IMR-90 (cell line): ENCODE data around the gene HEPACAM. TPM values are rescaled to one million over a fixed set of nuclear protein-coding genes. Genes with fewer than 3 reads are reported as not detected.

Experiments used
- ATAC-seq: fragments of 200-7000 bp; cut with Tn5 transposase; 2 replicates; pipeline ENCODE4 v1.9.1; 2020; ENCODE audit warnings: low read depth, mild to moderate bottlenecking, moderate library complexity
- BruUV-seq: library from RNA; stranded (reverse); fragments of 400-500 nt; replicated peaks from 2 replicates; lab custom pipeline; 2021; lab: Mats Ljungman, UMichigan
- CTCF ChIA-PET: fragments of 300-600 bp; formaldehyde crosslinking; extraction: SDS; loops from one replicate; lab custom pipeline; 2021; ENCODE audit warnings: antibody characterized with exemption; lab: Yijun Ruan, JAX
- POLR2A ChIA-PET: fragments of 300-600 bp; sonication (Branson Sonifier 250); formaldehyde crosslinking; loops from one replicate; lab custom pipeline; 2022; ENCODE audit warnings: antibody characterized with exemption; ENCODE audit not compliant: unreplicated experiment; lab: Charles Lee
- DNase-seq: peaks from one replicate; pipeline ENCODE4 v3.0.0; 2013
- H2AFZ ChIP-seq: replicated peaks from 2 replicates; pipeline ENCODE3; 2013; ENCODE audit warnings: low read length, mild to moderate bottlenecking; ENCODE audit not compliant: poor library complexity
- H2AK5ac ChIP-seq: 2 replicates; pipeline ENCODE4 v1.6.1; 2013; ENCODE audit warnings: low read depth, low read length, inconsistent platforms
- H2AK9ac ChIP-seq: replicated peaks from 2 replicates; pipeline ENCODE3; 2013; ENCODE audit warnings: mild to moderate bottlenecking, low read depth, low read length, moderate library complexity; ENCODE audit not compliant: poor library complexity
- H2BK120ac ChIP-seq: 2 replicates; pipeline ENCODE4 v1.6.1; 2013; ENCODE audit warnings: low read depth, low read length, inconsistent platforms
- H2BK15ac ChIP-seq: 3 replicates; pipeline ENCODE4 v1.6.1; 2013; ENCODE audit warnings: low read depth, low read length, inconsistent platforms
- H2BK20ac ChIP-seq: 2 replicates; pipeline ENCODE4 v1.6.1; 2013; ENCODE audit warnings: low read depth, mild to moderate bottlenecking, inconsistent platforms, low read length, moderate library complexity
- H2BK5ac ChIP-seq: 2 replicates; pipeline ENCODE4 v1.6.1; 2013; ENCODE audit warnings: mild to moderate bottlenecking, low read depth, low read length, inconsistent platforms; ENCODE audit not compliant: poor library complexity, severe bottlenecking
- H3K14ac ChIP-seq: replicated peaks from 2 replicates; pipeline ENCODE4 v1.6.1; 2013; ENCODE audit warnings: low read depth, low read length, inconsistent platforms
- H3K18ac ChIP-seq: 2 replicates; pipeline ENCODE4 v1.6.1; 2013; ENCODE audit warnings: low read depth, low read length, control low read depth
- H3K23ac ChIP-seq: 2 replicates; pipeline ENCODE4 v1.6.1; 2013; ENCODE audit warnings: low read depth, low read length, inconsistent platforms
- H3K27ac ChIP-seq: 2 replicates; pipeline ENCODE4 v1.5.1; 2013; ENCODE audit warnings: mild to moderate bottlenecking, control low read depth, low read length; ENCODE audit not compliant: insufficient read depth
- H3K27me3 ChIP-seq: 2 replicates; pipeline ENCODE4 v1.6.1; 2013; ENCODE audit warnings: low read length; ENCODE audit not compliant: control insufficient read depth, insufficient read depth
- H3K36me3 ChIP-seq: 2 replicates; pipeline ENCODE4 v1.6.1; 2013; ENCODE audit warnings: low read length, mixed read lengths; ENCODE audit not compliant: control insufficient read depth, insufficient read depth
- H3K4ac ChIP-seq: 2 replicates; pipeline ENCODE4 v1.6.1; 2013; ENCODE audit warnings: low read depth, low read length, inconsistent platforms
- H3K4me1 ChIP-seq: 2 replicates; pipeline ENCODE4 v1.6.1; 2013; ENCODE audit warnings: low read length, mixed read lengths; ENCODE audit not compliant: control insufficient read depth, insufficient read depth
- H3K4me2 ChIP-seq: 2 replicates; pipeline ENCODE4 v1.6.1; 2013; ENCODE audit warnings: low read depth, mild to moderate bottlenecking, control low read depth, low read length, moderate library complexity
- H3K4me3 ChIP-seq: 2 replicates; pipeline ENCODE4 v1.5.1; 2013; ENCODE audit warnings: low read depth, mild to moderate bottlenecking, control low read depth, low read length, moderate library complexity; ENCODE audit not compliant: insufficient read depth
- H3K56ac ChIP-seq: 2 replicates; pipeline ENCODE4 v1.6.1; 2013; ENCODE audit warnings: low read length, inconsistent platforms; ENCODE audit not compliant: insufficient read depth; ENCODE audit errors: extremely low read depth
- H3K79me1 ChIP-seq, 2 experiments: 2 replicates each; pipeline ENCODE4 v1.6.1; 2013; ENCODE audit warnings: low read length in 2 of 2, inconsistent platforms in 1 of 2, low read depth in 1 of 2
- H3K9ac ChIP-seq: 2 replicates; pipeline ENCODE4 v1.6.1; 2013; ENCODE audit warnings: low read depth, low read length, control low read depth
- H3K9me1 ChIP-seq: 2 replicates; pipeline ENCODE4 v1.6.1; 2013; ENCODE audit warnings: low read length, inconsistent platforms; ENCODE audit not compliant: insufficient read depth
- H3K9me3 ChIP-seq: 2 replicates; pipeline ENCODE4 v1.6.1; 2013; ENCODE audit warnings: low read length; ENCODE audit not compliant: control insufficient read depth, insufficient read depth
- H4K20me1 ChIP-seq: 2 replicates; pipeline ENCODE4 v1.6.1; 2013; ENCODE audit warnings: low read length, inconsistent platforms; ENCODE audit not compliant: insufficient read depth
- H4K5ac ChIP-seq: 2 replicates; pipeline ENCODE4 v1.6.1; 2013; ENCODE audit warnings: mild to moderate bottlenecking, low read depth, low read length, control low read depth
- H4K8ac ChIP-seq, 2 experiments: 2 replicates each; pipeline ENCODE4 v1.6.1; 2013; ENCODE audit warnings: low read depth in 2 of 2, low read length in 2 of 2, control low read depth in 1 of 2, inconsistent platforms in 1 of 2
- H4K91ac ChIP-seq: 2 replicates; pipeline ENCODE4 v1.6.1; 2013; ENCODE audit warnings: low read depth, low read length, inconsistent platforms; ENCODE audit not compliant: insufficient read depth
- BHLHE40 ChIP-seq: fragments of 150-350 bp; IDR thresholded peaks from 2 replicates; pipeline ENCODE4 v1.6.1; 2016; ENCODE audit warnings: mild to moderate bottlenecking, low read depth, low read length
- CEBPB ChIP-seq: IDR thresholded peaks from 2 replicates; pipeline ENCODE4 v1.6.1; 2012; ENCODE audit warnings: low read depth, low read length, improper control_type of control experiment
- CHD1 ChIP-seq: IDR thresholded peaks from 2 replicates; pipeline ENCODE4 v1.6.1; 2012; ENCODE audit warnings: low read depth, low read length, improper control_type of control experiment
- FOS ChIP-seq: fragments of 150-350 bp; IDR thresholded peaks from 2 replicates; pipeline ENCODE4 v1.6.1; 2016; ENCODE audit warnings: low read depth, low read length
- MAZ ChIP-seq: IDR thresholded peaks from 2 replicates; pipeline ENCODE4 v1.6.1; 2012; ENCODE audit warnings: low read depth, mild to moderate bottlenecking, low read length, improper control_type of control experiment, moderate library complexity, borderline replicate concordance
- MXI1 ChIP-seq: IDR thresholded peaks from 2 replicates; pipeline ENCODE4 v1.6.1; 2012; ENCODE audit warnings: low read depth, mild to moderate bottlenecking, low read length, moderate library complexity, borderline replicate concordance
- NFE2L2 ChIP-seq: fragments of 150-350 bp; IDR thresholded peaks from 2 replicates; pipeline ENCODE4 v1.6.1; 2016; ENCODE audit warnings: low read depth, mild to moderate bottlenecking, low read length
- POLR2A ChIP-seq: IDR thresholded peaks from 2 replicates; pipeline ENCODE4 v1.6.1; 2012; ENCODE audit warnings: mild to moderate bottlenecking, low read depth, low read length
- RAD21 ChIP-seq: IDR thresholded peaks from 2 replicates; pipeline ENCODE4 v1.6.1; 2012; ENCODE audit warnings: low read length, improper control_type of control experiment
- RCOR1 ChIP-seq: IDR thresholded peaks from 2 replicates; pipeline ENCODE4 v1.6.1; 2012; ENCODE audit warnings: mild to moderate bottlenecking, low read length, improper control_type of control experiment; ENCODE audit not compliant: insufficient replicate concordance
- RFX5 ChIP-seq: IDR thresholded peaks from 2 replicates; pipeline ENCODE4 v1.8.0; 2012; ENCODE audit warnings: low read depth, mild to moderate bottlenecking, low read length, moderate library complexity
- SMC3 ChIP-seq: fragments of 150-350 bp; IDR thresholded peaks from 2 replicates; pipeline ENCODE4 v1.6.1; 2016; ENCODE audit warnings: low read depth, mild to moderate bottlenecking, antibody characterized with exemption, low read length, moderate library complexity
- WGBS, 2 experiments: methylation state at CpG; one replicate each; pipeline versions ENCODE4 v1.1.5 to v1.1.7; 2013; ENCODE audit warnings: missing lambda C conversion rate in 2 of 2; ENCODE audit not compliant: insufficient read length in 1 of 2; ENCODE audit errors: extremely low coverage in 2 of 2; 5-methylcytosine and 5-hydroxymethylcytosine counted together
- dilution Hi-C: fragments of 300-500 bp; cut with HindIII; formaldehyde crosslinking; loops from one replicate; pipeline ENCODE4 v1.14.3; 2018; ENCODE audit warnings: low sequenced_read_pairs; ENCODE audit not compliant: unreplicated experiment
- in situ Hi-C: fragments of 300-500 bp; cut with MboI; formaldehyde crosslinking; loops from 3 replicates; pipeline ENCODE4 v1.14.3; 2019; ENCODE audit warnings: low sequenced_read_pairs, inconsistent platforms, mixed read lengths
- intact Hi-C: fragments of 100-400 bp; cut with micrococcal nuclease; formaldehyde crosslinking; loops from 2 replicates; pipeline ENCODE4 v1.10.0; 2022
- polyA plus RNA-seq, 3 experiments: library from polyadenylated mRNA; depleted of rRNA; stranded (reverse); fragments of >200 nt; gene quantifications; 2 replicates each; pipeline ENCODE4 v1.2.3, GENCODE V29; 2012; ENCODE audit warnings: low replicate concordance in 1 of 3
- total RNA-seq: library from RNA; depleted of rRNA; stranded (reverse); fragments of >200 nt; gene quantifications from 2 replicates; pipeline ENCODE4 v1.2.3, GENCODE V29; 2012
- TF ChIP-seq, protein P1 (sequence below): fragments of 150-350 bp; IDR thresholded peaks from 2 replicates; pipeline ENCODE4 v1.6.1; 2017; ENCODE audit warnings: mild to moderate bottlenecking, antibody characterized with exemption, low read length, low read depth
- TF ChIP-seq, protein P2 (sequence below): fragments of 150-350 bp; IDR thresholded peaks from 2 replicates; pipeline ENCODE4 v1.6.1; 2016; ENCODE audit warnings: low read depth, mild to moderate bottlenecking, low read length, moderate library complexity, borderline replicate concordance
- TF ChIP-seq, protein P3 (sequence below): conservative IDR thresholded peaks from 2 replicates; pipeline ENCODE4 v1.5.1; 2012; ENCODE audit warnings: mild to moderate bottlenecking, low read depth, low read length, improper control_type of control experiment

HEPACAM gene
- total and polyA plus RNA-seq, 2 of the 4 experiments (the other 2 are of a cell fraction) = 0.09 to 0.18 TPM

DNA sequence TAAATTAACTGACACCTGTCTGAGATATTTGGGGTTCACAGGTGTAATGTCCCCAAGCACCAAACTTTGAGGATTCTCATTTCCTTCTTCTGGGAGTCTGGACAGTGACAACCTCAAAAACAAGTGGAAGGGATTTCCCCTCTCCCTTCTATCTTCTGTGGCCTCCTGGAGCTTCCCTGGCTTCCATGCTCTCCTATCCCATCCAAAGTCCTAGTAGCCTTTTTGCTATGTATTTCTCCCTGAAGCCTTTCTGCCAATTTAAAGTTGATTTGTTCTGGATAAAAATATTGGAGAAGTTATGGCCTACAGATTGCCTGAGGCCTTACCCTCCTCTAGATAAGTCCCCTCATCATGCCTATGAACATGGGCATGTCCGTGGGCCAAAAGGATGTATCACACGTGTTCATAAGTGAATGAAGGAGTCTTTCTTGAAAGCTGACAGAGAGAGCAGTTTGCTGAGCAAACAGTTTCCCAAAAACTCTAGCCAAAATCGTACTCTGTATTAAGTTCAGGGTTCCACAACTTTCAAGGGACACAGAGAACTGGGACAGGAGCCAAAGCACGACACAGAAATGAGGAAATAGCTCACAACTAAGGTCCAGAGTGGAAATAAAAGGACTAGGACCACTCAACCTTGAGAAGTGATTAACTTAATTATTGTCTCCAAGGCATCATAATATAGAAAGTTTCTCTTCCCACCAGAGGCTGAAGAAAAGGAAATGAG is 6.7 kb downstream of the HEPACAM start:
- no peak overlapping the region for H2BK5ac ChIP-seq
- H3K4me2 ChIP-seq = no peak overlapping the region
- no peak overlapping the region for H3K4ac ChIP-seq
- no CpG with 5 or more reads among the region's 4 CpGs for WGBS, 2 experiments
- H3K27me3 ChIP-seq = no peaks in the 10 kb centered on the region
- no peaks in the 10 kb centered on the region for H3K9me3 ChIP-seq
- H3K79me1 ChIP-seq = no peaks in the 10 kb centered on the region
- no peak overlapping the region for H3K56ac ChIP-seq
- no peak for DNase-seq
- H2AK5ac ChIP-seq = no peak overlapping the region
- no peak overlapping the region for H2AK9ac ChIP-seq
- H3K4me1 ChIP-seq = 0 out of 2 replicates have a peak, but pooled peaks cover 2% of the 10 kb centered on the region
- peaks cover under 1% of the 10 kb centered on the region; the same call in 1 of the 2 replicates for H3K9me1 ChIP-seq
- H2BK15ac ChIP-seq = no peak overlapping the region
- ChIA-PET POLR2A (no interaction called here), CTCF (interaction anchor here (1.0 kb wide), 1 partner anchor 12 kb away, joined by 3 read pairs; no protein-coding TSS in a partner anchor)
- no peak overlapping the region for H3K27ac ChIP-seq
- no peak overlapping the region for H2BK120ac ChIP-seq
- peak overlapping the region; percentile 50; the same call in 1 of the 2 replicates for H3K23ac ChIP-seq
- no peak overlapping the region for H4K8ac ChIP-seq
- dilution Hi-C loops = no loop called here
- no TSS peak for BruUV-seq
- no peak overlapping the region for H3K18ac ChIP-seq
- H4K5ac ChIP-seq = no peak overlapping the region
- H2AFZ ChIP-seq = no peak overlapping the region
- in situ Hi-C loops = no loop called here
- no peak overlapping the region for H3K9ac ChIP-seq
- H3K36me3 ChIP-seq = no peaks in the 10 kb centered on the region
- no peak overlapping the region for H3K4me3 ChIP-seq
- ATAC-seq = no peak
- no peak overlapping the region for H3K14ac ChIP-seq
- H4K91ac ChIP-seq = no peak overlapping the region
- intact Hi-C loops = no loop called here
- no peaks in the 10 kb centered on the region for H4K20me1 ChIP-seq
- no peak overlapping the region for H2BK20ac ChIP-seq
- TF ChIP-seq, protein P1, sequence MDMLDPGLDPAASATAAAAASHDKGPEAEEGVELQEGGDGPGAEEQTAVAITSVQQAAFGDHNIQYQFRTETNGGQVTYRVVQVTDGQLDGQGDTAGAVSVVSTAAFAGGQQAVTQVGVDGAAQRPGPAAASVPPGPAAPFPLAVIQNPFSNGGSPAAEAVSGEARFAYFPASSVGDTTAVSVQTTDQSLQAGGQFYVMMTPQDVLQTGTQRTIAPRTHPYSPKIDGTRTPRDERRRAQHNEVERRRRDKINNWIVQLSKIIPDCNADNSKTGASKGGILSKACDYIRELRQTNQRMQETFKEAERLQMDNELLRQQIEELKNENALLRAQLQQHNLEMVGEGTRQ = no peak
- TF ChIP-seq SMC3 (no peak), MXI1 (no peak), CHD1 (no peak), NFE2L2 (no peak), RCOR1 (no peak), BHLHE40 (no peak), RFX5 (no peak), POLR2A (no peak), FOS (no peak), MAZ (no peak), RAD21 (no peak), CEBPB (no peak)
- TF ChIP-seq, protein P2, sequence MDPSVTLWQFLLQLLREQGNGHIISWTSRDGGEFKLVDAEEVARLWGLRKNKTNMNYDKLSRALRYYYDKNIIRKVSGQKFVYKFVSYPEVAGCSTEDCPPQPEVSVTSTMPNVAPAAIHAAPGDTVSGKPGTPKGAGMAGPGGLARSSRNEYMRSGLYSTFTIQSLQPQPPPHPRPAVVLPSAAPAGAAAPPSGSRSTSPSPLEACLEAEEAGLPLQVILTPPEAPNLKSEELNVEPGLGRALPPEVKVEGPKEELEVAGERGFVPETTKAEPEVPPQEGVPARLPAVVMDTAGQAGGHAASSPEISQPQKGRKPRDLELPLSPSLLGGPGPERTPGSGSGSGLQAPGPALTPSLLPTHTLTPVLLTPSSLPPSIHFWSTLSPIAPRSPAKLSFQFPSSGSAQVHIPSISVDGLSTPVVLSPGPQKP = no peak
- TF ChIP-seq, protein P3, sequence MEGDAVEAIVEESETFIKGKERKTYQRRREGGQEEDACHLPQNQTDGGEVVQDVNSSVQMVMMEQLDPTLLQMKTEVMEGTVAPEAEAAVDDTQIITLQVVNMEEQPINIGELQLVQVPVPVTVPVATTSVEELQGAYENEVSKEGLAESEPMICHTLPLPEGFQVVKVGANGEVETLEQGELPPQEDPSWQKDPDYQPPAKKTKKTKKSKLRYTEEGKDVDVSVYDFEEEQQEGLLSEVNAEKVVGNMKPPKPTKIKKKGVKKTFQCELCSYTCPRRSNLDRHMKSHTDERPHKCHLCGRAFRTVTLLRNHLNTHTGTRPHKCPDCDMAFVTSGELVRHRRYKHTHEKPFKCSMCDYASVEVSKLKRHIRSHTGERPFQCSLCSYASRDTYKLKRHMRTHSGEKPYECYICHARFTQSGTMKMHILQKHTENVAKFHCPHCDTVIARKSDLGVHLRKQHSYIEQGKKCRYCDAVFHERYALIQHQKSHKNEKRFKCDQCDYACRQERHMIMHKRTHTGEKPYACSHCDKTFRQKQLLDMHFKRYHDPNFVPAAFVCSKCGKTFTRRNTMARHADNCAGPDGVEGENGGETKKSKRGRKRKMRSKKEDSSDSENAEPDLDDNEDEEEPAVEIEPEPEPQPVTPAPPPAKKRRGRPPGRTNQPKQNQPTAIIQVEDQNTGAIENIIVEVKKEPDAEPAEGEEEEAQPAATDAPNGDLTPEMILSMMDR = no peak
